OCI-LY7 (cell line): ENCODE results near the gene SLC43A2.

Experiments used
- CTCF ChIP-seq: fragments of 200-600 bp; sonication (generic); conservative IDR thresholded peaks from 2 replicates; pipeline ENCODE4 v1.5.1; 2014; ENCODE audit warnings: mild to moderate bottlenecking, antibody characterized with exemption, low read length, moderate library complexity, mixed read lengths
- EZH2phosphoT487 ChIP-seq: fragments of 200-600 bp; sonication (generic); IDR thresholded peaks from 2 replicates; pipeline ENCODE4 v1.6.1; 2018; ENCODE audit warnings: low read depth, borderline replicate concordance, mild to moderate bottlenecking, mixed run types, antibody characterized with exemption, low read length, moderate library complexity, mixed read lengths

GRCh38 chr17:1582374-1582773 is 46.3 kb downstream of the SLC43A2 start:
- TF ChIP-seq CTCF (no peak), EZH2phosphoT487 (no peak)
